ENCODE data around the gene SLC15A3. TPM values are rescaled to one million over a fixed set of nuclear protein-coding genes. Genes with fewer than 3 reads are reported as not detected.
A peak's percentile ranks its signal among the peaks of the same experiment; 100 is the strongest.
"Not testable (repeated sequence)": the region's sequence is repeated elsewhere in the genome, so short reads cannot be mapped to it uniquely, and the experiment has no call there.

SLC15A3 gene
- total RNA-seq, 4 donors from 2014 or later: 5.9 to 44.5 (median 28.7) TPM

GRCh38 chr11:60977224-60977623, 25.2 kb upstream of the SLC15A3 start:
- intact Hi-C loops (cut with DNase I; ENCODE audit: low total_unique reads): no loop called here
- no peak overlapping the region for H3K4me3 ChIP-seq
- H3K36me3 ChIP-seq: no peaks in the 10 kb centered on the region
- H3K27ac ChIP-seq: no peak overlapping the region
- DNase-seq: no peak
- H3K9me3 ChIP-seq: no peaks in the 10 kb centered on the region
- no peaks in the 10 kb centered on the region for H3K4me1 ChIP-seq
- no peak for TF ChIP-seq CTCF (IDR thresholded peaks at IDR 0.05)
- TF ChIP-seq POLR2A (IDR thresholded peaks at IDR 0.05): no peak
- H3K27me3 ChIP-seq: no peaks in the 10 kb centered on the region

DNA sequence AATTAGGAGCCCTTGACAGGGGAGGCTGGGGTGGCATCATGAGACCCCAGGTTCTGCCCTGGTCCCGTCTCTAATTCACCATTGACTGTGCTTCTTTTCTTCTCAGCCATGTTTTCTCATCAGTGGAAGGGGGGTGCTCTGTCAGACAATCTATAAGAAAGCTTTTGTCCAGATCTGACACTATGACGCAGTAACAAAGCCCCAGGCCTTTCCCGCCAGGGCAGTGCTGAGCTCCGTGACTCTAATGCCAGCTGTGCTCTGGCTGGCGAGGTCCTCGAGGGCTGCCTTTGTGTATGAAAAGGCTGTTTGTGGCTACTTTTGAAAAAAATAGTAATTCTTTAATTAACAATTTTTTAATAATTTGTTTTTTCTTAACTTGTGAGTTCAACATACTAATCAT, 22.8 kb upstream of the SLC15A3 start:
- intact Hi-C loops (cut with DNase I; ENCODE audit: low total_unique reads): no loop called here
- no peak for TF ChIP-seq POLR2A (IDR thresholded peaks at IDR 0.05)
- TF ChIP-seq CTCF (IDR thresholded peaks at IDR 0.05): no peak
- H3K4me3 ChIP-seq: no peak overlapping the region
- no peaks in the 10 kb centered on the region for H3K4me1 ChIP-seq
- H3K27me3 ChIP-seq: no peaks in the 10 kb centered on the region
- no peak overlapping the region for H3K27ac ChIP-seq
- no peaks in the 10 kb centered on the region for H3K9me3 ChIP-seq
- H3K36me3 ChIP-seq: no peaks in the 10 kb centered on the region
- DNase-seq: no peak

DNA sequence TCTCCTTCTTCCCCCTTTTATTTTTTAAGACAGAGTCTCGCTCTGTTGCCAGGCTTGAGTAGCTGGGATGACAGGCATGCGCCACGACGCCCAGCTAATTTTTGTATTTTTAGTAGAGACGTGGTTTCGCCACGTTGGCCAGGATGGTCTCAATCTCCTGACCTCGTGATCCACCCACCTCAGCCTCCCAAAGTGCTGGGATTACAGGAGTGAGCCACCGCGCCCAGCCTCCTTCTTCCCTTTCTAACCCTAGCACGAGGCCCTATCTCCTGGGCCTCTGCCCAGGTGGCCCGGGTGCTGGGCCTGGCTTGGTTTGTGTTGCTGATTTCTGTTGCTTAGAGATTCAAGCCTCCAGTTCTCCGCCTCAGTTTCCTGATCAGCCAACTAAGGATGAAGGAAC, 22.3 kb upstream of the SLC15A3 start:
- H3K27me3 ChIP-seq; H3K4me1 ChIP-seq; H3K36me3 ChIP-seq; intact Hi-C loops (cut with DNase I; ENCODE audit: low total_unique reads); H3K4me3 ChIP-seq; H3K27ac ChIP-seq; H3K9me3 ChIP-seq: not testable (repeated sequence)
- DNase-seq: peak in 1 of 2 donors; percentile 7

DNA sequence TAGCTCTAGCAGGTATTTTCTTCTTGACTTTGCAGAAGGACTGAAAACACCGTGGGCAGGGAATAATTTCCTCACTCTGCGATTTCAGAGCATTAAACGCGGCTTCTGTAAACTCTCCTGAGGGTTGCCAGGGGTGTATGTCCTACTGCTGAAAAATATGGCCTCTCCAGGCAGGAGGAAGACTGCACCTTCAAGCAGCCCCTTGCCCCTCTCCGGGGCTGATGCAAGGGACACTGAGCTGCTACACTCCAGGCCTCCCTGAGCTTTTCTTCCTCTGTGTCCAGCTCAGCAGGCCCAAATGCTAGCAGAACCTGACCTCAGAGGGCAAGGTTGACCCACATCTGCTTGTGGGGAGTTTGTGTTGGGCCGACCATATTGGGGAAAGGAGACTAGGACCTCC, 21.7 kb upstream of the SLC15A3 start:
- H3K27ac ChIP-seq: no peak overlapping the region
- no peaks in the 10 kb centered on the region for H3K36me3 ChIP-seq
- TF ChIP-seq POLR2A (IDR thresholded peaks at IDR 0.05): no peak
- H3K9me3 ChIP-seq: no peaks in the 10 kb centered on the region
- no peak overlapping the region for H3K4me3 ChIP-seq
- H3K4me1 ChIP-seq: no peaks in the 10 kb centered on the region
- intact Hi-C loops (cut with DNase I; ENCODE audit: low total_unique reads): no loop called here
- no peaks in the 10 kb centered on the region for H3K27me3 ChIP-seq
- DNase-seq: no peak

- TF ChIP-seq CTCF (IDR thresholded peaks at IDR 0.05) (no peak), POLR2A (IDR thresholded peaks at IDR 0.05) (no peak)
- DNase-seq: no peak
- Histone ChIP-seq H3K4me1 (no peaks in the 10 kb centered on the region), H3K27ac (no peak overlapping the region), H3K9me3 (no peaks in the 10 kb centered on the region), H3K4me3 (no peak overlapping the region), H3K27me3 (no peaks in the 10 kb centered on the region), H3K36me3 (no peaks in the 10 kb centered on the region)
- intact Hi-C loops (cut with DNase I; ENCODE audit: low total_unique reads): no loop called here
Measured at GRCh38 chr11:60972182-60973030, 20.4 kb upstream of the SLC15A3 start.

DNA sequence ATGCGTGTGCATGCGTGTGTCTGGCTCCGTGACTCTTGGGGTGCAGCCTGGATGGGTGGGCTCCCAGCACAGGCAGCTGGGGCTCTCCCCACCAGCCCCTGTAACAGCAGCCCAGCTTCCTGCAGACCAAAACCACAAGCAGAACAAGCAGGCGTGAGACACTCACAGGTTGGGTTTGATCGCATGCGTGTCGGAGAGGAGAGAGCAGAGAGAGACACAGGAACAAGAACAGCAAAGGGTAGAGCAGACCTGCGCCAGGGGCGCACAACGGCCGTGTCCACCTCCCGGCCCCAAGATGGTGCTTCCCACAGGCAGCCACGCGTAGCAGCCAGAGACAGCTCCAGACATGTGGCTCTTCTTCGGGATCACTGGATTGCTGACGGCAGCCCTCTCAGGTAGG, 19.5 kb upstream of the SLC15A3 start, which contains the start of gene CD6:
TSS of gene CD6 (plus strand) at position 161 of the 400 bp plus-strand sequence. CDS start at position 347, 186 bp downstream.
- Histone ChIP-seq H3K9me3 (no peaks in the 10 kb centered on the region), H3K4me1 (no peaks in the 10 kb centered on the region), H3K4me3 (no peak within 1 kb of the TSS), H3K27me3 (no peaks in the 10 kb centered on the region), H3K27ac (no peak within 1 kb of the TSS), H3K36me3 (no peaks in the 10 kb centered on the region)
- DNase-seq: no peak
- TF ChIP-seq CTCF (IDR thresholded peaks at IDR 0.05) (no peak), POLR2A (IDR thresholded peaks at IDR 0.05) (no peak)
- intact Hi-C loops (cut with DNase I; ENCODE audit: low total_unique reads): no loop called here
